H1 (cell line): ENCODE measurements around the gene BLCAP.

Experiments used
- CEBPB ChIP-seq: IDR thresholded peaks from 2 replicates; pipeline ENCODE4 v1.6.1; 2012; ENCODE audit warnings: low read depth, low read length
- CHD1 ChIP-seq: IDR thresholded peaks from 2 replicates; pipeline ENCODE4 v1.6.1; 2012; ENCODE audit warnings: low read depth, low read length, improper control_type of control experiment
- CREB1 ChIP-seq: IDR thresholded peaks from 2 replicates; pipeline ENCODE4 v1.6.1; 2012; ENCODE audit warnings: inconsistent platforms
- EZH2 ChIP-seq: fragments of 200-600 bp; sonication (generic); IDR thresholded peaks from 2 replicates; pipeline ENCODE4 v1.7.1; 2012; ENCODE audit warnings: low read depth, mild to moderate bottlenecking, moderate library complexity, low read length, inconsistent platforms; ENCODE audit not compliant: severe bottlenecking
- POLR2A ChIP-seq, 2 experiments: IDR thresholded peaks; 1 replicate in 1 of 2; 2 replicates in 1 of 2; pipeline ENCODE4 v1.6.1; 2011; ENCODE audit warnings: low read depth in 2 of 2, low read length in 2 of 2, mild to moderate bottlenecking in 2 of 2; ENCODE audit errors: control extremely low read depth in 1 of 2
- SP1 ChIP-seq: IDR thresholded peaks from 2 replicates; pipeline ENCODE4 v1.6.1; 2011; ENCODE audit warnings: low read depth, low read length
- TAF1 ChIP-seq: IDR thresholded peaks from 2 replicates; pipeline ENCODE4 v1.6.1; 2011; ENCODE audit warnings: mild to moderate bottlenecking, low read depth, low read length
- YY1 ChIP-seq: IDR thresholded peaks from 2 replicates; pipeline ENCODE4 v1.6.1; 2011; ENCODE audit warnings: low read depth, mild to moderate bottlenecking, low read length
- TF ChIP-seq, protein P1 (sequence below): IDR thresholded peaks from 2 replicates; pipeline ENCODE4 v1.6.1; 2012; ENCODE audit warnings: inconsistent platforms
- TF ChIP-seq, protein P2 (sequence below), 3 experiments: IDR thresholded peaks; 1 replicate in 2 of 3; 2 replicates in 1 of 3; pipeline versions ENCODE4 v1.5.1 to v1.6.1; 2011; ENCODE audit warnings: low read length in 3 of 3, mild to moderate bottlenecking in 3 of 3, inconsistent platforms in 2 of 3, low read depth in 1 of 3, moderate library complexity in 1 of 3; ENCODE audit not compliant: insufficient read depth in 1 of 3; ENCODE audit errors: control extremely low read depth in 1 of 3

DNA sequence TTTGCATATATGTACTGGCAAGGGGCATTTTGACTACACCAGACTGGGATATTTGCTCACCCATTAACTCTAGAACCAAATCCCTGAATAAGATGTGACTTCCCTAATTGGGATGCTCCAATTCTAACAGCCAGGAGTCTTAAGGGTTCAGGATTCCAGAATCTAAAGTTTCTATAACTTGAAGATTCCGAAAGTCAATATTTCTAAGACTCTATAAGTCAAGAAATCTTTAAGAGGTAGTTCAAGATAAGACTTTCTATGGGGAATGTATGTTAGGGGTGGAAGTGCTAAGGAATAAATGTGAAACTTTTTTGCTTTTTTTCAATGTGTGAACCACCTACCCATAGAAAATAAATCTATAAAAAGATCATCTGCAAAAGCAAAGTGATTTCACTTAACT is 42.7 kb upstream of the BLCAP start:
- TF ChIP-seq, protein P1, sequence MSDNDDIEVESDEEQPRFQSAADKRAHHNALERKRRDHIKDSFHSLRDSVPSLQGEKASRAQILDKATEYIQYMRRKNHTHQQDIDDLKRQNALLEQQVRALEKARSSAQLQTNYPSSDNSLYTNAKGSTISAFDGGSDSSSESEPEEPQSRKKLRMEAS, result no peak
- TF ChIP-seq, protein P2, sequence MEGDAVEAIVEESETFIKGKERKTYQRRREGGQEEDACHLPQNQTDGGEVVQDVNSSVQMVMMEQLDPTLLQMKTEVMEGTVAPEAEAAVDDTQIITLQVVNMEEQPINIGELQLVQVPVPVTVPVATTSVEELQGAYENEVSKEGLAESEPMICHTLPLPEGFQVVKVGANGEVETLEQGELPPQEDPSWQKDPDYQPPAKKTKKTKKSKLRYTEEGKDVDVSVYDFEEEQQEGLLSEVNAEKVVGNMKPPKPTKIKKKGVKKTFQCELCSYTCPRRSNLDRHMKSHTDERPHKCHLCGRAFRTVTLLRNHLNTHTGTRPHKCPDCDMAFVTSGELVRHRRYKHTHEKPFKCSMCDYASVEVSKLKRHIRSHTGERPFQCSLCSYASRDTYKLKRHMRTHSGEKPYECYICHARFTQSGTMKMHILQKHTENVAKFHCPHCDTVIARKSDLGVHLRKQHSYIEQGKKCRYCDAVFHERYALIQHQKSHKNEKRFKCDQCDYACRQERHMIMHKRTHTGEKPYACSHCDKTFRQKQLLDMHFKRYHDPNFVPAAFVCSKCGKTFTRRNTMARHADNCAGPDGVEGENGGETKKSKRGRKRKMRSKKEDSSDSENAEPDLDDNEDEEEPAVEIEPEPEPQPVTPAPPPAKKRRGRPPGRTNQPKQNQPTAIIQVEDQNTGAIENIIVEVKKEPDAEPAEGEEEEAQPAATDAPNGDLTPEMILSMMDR (IDR thresholded peaks at IDR 0.05; ENCODE audit: control extremely low read depth in 1 of 3, insufficient read depth in 1 of 3, low read depth in 1 of 3, low read length in 3 of 3), result no peak
- TF ChIP-seq POLR2A (IDR thresholded peaks at IDR 0.05; ENCODE audit: control extremely low read depth in 1 of 2, low read depth in 2 of 2, low read length in 2 of 2) (no peak), CHD1 (no peak), CREB1 (no peak), YY1 (no peak), TAF1 (no peak), SP1 (no peak), CEBPB (no peak), EZH2 (no peak)
